Epidermal melanocyte (primary cell): ENCODE measurements around the gene STAT2.
"Not testable (repeated sequence)": the region's sequence is repeated elsewhere in the genome, so short reads cannot be mapped to it uniquely, and the experiment has no call there.

Experiments used
- DNase-seq: peaks from one replicate; pipeline ENCODE4 v3.0.0; 2011; ENCODE audit warnings: low spot score; ENCODE audit not compliant: insufficient read length

The STAT2 gene

DNA sequence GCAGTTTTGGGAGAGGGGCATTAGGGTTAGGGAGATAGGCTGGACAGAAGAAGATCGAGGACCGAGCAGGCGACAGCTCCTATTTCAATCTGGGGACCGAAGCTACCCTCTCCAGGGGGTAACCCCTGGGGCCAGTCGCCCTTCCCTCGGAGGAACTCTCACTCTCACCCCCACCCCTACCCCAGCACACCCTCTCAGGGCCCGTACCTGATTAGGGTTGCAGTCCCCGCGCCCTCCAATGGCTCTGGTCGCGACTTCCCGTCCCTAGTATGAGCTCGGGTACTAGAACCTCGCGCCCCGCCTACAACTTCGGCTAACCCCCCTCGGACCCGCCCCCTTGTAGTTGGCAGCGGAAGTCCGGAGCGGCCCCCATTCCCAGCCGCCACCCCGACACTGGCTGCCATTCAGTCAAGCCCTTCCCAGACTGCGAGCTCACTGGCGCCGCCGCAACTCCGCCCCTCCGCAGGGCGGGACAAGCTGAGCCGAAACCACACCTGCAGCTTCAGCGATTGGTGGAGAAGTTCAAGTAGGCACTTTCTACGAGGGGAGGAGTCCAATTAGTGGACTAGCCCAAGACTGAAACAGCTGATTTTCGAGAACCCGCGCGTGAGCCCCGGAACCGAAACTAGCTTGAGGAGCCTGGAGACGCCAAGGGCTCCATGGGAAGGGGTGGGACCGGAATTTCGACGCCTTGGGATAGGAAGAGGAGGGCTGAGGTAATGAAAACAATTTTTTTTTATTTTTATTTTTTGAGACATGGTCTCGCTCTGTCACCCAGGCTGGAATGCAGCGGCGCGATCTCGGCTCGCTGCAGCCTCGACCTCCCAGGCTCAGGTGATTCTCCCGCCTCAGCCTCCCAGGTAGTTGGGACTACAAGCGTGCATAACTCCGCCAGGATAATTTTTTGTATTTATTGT lies at the start of gene STAT2:
TSS of gene STAT2 (minus strand) at position 257 of the 917 bp plus-strand sequence. CDS start 3,536 bp downstream, outside the sequence.
- peak; percentile 84 for DNase-seq

- DNase-seq, result no peak
Observed at GRCh38 chr12:56408799-56409417, 49.0 kb upstream of the STAT2 start.

DNA sequence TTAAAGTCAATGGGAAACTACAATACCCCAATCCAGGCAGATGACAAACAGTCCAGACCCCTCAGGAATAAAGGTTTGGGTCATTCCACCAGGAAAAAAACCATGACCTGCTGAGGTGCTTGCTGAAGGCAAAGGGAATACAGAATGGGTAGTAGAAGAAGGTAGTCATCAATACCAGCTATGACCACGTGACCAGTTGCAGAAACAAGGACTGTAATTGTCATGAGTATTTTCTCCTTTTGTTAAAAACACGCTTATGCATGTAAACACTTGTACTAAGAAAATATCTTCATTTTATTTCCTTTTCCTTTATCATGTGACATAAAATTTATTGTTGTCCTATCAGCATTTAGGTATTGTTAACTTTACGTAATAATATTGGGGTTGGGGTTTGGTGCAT lies 44.3 kb upstream of the STAT2 start:
- not testable (repeated sequence) for DNase-seq

GRCh38 chr12:56401612-56402011 lies 41.7 kb upstream of the STAT2 start:
- DNase-seq, result not testable (repeated sequence)

- not testable (repeated sequence) for DNase-seq
Observed at GRCh38 chr12:56401125-56401524, 41.2 kb upstream of the STAT2 start.

DNA sequence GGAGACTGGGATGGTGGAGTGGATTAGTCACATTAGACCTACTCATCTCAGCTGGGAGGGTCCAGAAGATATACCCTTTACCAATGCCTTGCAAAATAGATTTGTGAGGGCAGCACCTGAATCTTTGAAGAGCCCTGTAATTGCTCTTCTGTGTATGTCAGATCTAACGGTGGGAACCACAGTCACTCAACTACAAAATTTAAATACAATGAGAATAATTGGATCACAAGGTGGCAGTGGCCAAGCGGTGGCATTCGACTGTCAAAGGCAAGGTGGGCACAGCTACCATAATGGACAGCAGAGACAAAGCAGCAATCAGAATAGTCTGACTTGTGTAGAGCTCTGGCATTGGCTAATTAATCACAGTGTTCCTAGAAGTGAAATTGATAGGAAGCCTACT lies 39.6 kb upstream of the STAT2 start:
- DNase-seq, result not testable (repeated sequence)

DNA sequence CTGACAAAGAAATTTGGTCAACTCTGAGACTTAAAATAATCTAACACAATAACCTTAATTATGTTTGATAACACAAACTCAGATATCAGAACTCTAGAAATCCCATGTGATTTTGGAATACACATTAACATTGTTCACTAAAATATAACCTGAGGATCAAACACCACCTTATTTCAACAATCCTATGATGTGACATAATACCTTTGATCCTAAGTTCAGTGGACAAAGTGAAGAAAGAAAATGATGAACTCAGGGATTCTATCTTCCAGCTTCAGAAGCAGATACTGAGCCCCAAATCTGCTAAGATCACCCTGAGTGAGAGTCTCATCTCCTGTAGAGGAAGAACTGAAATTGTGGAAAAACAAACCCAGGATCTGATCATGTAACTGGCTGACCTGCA lies 38.4 kb upstream of the STAT2 start:
- no peak for DNase-seq

- no peak for DNase-seq
Observed at GRCh38 chr12:56392331-56392730, 32.4 kb upstream of the STAT2 start.

DNA sequence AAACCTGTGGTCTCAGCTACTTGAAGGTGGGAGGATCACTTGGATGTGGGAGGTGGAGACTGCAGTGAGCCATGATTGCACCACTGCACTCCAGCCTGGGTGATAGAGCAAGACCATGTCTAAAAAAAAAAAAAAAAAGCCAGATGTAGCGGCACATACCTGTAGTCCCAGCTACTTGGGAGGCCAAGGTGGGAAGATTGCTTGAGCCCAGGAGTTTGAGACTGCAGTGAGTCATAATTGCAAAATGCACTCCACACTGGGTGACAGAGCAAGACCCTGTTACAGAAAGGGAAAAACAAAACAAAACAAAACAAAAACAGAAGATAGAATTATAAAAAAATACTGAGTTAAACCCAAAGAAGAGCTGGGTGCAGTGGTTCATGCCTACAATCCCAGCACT lies 31.8 kb upstream of the STAT2 start:
- DNase-seq, result no peak

GRCh38 chr12:56389412-56389811 lies 29.5 kb upstream of the STAT2 start:
- no peak for DNase-seq

DNA sequence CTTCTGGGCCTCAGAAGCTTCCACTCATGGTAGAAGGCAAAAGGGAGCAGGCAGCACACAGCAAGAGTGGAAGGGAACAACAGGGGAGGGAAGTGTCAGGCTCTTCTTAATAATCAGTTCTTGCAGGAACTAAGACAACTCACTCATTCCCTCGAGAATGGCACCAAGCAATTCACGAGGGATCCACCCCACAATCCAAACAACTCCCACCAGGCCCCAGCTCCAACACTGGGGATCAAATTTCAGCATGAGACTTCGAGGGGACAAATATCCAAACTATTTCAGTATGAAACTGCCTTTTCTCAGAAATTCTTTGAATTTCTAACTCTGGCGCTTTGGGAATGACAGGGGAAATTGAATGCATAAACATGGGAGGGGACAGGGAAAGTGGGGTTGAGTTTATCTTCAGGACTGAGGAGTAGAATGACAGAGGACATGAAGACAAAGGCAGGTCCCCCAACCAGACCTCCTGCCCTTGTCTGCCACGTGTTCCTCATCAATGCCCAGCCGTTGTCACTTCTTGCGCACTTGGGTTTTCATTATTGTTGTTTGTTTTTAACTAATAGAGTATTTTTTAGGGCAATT lies 27.3 kb upstream of the STAT2 start:
- DNase-seq, result no peak

GRCh38 chr12:56385873-56386272 lies 26.0 kb upstream of the STAT2 start:
- DNase-seq, result no peak

GRCh38 chr12:56382611-56383010 lies 22.7 kb upstream of the STAT2 start:
- DNase-seq, result no peak

- DNase-seq, result no peak
Observed at GRCh38 chr12:56377989-56378316, 18.0 kb upstream of the STAT2 start.

DNA sequence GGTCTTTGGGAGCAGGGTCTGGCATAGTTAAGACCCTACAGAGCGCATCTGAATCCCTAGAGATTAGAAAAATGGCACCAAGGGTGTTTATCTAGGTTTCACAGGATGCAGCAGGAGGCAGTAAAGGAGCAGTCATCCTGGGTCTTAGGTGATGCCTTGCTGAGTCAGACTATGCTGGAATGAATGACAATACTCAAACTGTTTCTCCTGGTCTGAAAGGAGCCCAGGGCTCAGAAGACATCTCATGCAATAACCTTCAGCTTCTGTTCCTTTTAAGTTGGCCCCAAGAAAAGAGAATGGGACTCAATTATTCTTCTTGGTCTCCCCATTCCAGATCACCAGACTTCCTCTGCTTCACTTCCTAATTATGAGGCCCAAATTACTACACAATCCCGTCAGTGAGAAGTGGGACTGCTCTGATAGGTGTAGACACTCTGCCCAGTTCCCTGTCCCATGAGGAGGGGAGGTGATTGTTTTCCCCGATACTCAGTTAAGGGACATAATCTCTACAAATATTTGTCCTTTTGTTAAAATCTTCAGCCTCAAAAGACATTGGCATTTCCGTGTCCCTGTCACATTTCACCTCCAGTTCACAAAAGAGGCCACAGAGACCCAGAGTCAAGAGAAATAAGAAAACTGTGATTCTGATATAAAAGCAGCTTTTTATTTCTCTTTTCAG lies 17.5 kb upstream of the STAT2 start:
- DNase-seq, result no peak

DNA sequence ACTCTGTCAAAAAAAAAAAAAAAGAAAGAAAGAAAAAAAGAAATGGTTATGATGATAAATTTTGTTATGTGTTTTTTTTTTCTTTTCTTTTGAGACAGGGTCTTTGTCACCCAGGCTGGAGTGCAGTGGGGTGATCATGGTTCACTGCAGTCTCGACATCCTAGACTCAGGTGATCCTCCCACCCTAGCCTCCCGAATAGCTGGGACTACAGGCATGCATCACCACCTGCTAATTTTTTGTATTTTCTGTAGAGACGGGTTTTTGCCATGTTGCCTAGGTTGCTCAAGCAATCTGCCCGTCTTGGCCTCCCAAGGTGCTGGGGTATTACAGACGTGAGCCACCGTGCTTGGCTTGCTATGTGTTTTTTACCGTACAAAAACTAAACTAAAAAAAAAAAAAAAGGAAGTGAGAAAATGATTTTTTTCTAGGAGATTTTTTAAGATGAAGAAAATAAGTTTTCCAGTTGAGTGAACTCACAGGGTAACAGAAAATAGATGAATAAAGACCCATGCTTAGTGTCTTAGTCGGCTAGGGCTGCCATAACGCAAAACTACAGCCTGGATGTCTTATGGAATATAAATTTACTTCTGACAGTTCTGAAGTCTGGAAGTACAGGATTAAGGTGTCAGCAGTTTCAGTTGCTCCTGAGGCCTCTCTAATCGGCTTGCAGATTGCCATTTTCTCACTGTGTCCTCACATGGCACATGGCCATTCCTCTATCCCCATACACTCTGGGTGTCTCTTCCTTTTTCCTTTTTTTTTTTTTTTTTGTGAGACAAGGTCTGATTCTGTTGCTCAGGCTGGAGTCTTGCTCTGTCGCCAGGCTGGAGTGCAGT lies 15.9 kb upstream of the STAT2 start:
- DNase-seq, result no peak

- no peak for DNase-seq
Observed at GRCh38 chr12:56374726-56375597, 15.1 kb upstream of the STAT2 start.

DNA sequence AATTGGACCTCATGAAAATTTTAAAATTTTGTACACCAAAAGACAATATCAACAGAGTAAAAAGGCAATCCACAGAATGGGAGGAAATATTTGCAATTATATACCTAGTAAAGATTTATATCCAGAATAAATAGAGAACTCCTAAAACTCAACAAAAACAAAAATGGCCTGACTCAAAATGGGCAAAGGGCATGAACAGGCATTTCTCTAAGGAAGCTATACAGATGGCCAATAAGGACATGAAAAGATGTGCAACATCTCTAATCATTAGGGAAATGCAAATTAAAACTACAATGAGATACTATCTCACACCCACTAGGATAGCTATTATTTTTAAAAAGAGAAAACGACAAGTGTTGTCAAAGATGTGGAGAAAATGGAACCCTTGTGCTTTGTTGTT lies 13.6 kb upstream of the STAT2 start:
- DNase-seq, result no peak

- no peak for DNase-seq
Observed at GRCh38 chr12:56366948-56367347, 7.0 kb upstream of the STAT2 start.
